Stimulated activated CD8-positive, alpha-beta memory T cell treated with anti-CD3 and anti-CD28 coated beads, Interleukin-15, amount 100 ng/mL, for 4 hours (primary cell): Measurements from ENCODE around the gene GSTT2.

Experiments used
- DNase-seq, 2 donors: peaks; one replicate each; pipeline ENCODE4 v3.0.0-alpha.2; 2020; ENCODE audit warnings: low read depth in 2 of 2

GSTT2 gene

DNA sequence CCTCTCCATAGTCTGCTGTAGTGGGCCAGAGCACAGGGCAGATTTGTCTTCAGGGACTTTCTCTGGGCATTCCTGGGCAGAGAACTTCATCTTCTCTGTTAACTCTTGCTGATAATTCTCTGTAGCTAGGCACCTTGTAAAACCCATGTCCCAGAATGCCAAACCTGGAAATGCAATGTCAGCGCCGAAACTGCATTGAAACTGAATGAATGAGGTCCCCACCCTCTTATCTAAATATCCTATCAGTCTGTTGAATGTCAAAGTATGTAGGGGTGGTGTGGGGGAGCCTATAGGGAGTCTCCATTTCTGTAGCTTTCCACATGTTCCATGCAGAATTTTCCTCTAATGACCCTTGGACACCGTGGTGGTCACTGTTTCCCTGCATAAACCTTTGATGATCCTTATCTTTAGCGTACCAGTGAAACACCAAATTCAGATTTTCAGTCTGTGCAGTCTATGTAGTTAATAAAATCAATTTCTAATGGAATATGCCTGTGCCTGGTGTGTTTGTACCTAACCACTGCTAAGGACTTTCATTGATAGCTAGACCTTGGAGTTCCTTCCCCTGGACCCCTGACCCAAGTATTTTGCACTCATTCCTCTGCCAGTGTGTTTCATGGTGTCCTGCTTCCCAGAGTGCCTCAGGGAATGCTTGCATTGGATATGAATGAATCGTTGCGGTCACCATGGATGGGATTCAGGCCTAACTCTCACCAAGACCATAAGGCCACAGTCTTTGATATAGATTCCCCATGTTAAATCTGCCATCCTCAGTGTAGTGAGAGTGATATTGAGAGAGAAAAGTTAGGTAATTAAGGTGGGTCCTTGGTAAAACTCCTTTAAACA is 28.7 kb downstream of the GSTT2 start:
- DNase-seq, result no peak

DNA sequence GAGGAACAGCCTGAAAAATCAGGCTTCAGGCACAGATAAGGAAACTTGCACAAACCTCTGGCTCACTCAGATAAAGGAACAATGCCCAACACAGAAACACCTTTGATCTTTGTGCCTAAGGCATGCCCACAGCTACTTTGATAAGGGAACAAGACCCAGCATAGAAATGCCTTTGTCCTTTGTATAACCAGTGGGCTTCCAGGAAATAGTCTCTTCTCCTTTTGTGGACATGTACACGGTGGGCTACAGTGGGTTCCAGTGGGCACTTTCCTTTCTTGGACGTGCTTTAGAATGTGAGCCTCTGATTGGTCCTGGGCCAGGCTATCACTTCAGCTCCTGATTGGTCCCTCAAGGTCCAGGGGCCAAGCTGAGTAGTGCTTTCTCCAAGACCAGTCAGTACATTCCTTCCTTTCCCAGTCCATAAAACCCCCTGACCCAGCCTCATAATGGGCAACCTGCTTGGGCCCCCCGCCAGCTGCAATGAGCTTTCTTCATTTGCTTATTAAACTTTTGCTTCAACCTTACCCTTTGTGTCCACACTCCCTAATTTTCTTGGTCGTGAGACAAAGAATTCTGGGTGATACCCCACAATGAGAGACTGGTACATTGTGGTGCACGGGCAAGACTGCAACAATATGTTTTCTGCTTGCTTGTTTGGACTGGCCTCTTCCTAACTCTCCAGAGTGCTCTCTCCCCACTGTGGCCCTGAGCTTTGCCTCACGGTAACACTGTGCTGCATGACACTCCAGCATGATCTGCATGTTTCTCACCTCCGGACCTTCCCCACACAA is 29.5 kb downstream of the GSTT2 start:
- DNase-seq, result no peak

DNA sequence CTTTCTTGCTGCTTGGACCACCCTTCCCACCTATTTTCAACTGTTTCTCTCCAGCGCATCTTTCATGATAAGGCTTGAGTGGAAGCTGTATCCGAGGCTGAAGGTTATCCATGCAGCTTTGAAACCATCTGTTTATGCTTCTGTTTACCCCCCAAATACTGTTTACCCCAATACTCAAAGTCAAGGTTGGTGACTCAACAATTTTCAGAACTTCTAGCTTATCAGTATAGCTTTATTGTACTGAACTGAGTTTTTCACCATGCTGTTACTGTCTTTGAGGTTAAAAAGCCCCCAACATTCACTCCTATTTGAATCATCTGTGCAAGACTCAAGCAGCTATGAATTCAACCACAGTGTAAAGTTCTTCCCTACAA is 30.1 kb downstream of the GSTT2 start:
- no peak for DNase-seq

GRCh38 chr22:24011735-24012068 is 31.8 kb downstream of the GSTT2 start:
- no peak for DNase-seq

GRCh38 chr22:24016156-24016555 is 36.2 kb downstream of the GSTT2 start:
- DNase-seq, result no peak

- DNase-seq, result no peak
Measured at GRCh38 chr22:24021304-24021703, 41.4 kb downstream of the GSTT2 start.

DNA sequence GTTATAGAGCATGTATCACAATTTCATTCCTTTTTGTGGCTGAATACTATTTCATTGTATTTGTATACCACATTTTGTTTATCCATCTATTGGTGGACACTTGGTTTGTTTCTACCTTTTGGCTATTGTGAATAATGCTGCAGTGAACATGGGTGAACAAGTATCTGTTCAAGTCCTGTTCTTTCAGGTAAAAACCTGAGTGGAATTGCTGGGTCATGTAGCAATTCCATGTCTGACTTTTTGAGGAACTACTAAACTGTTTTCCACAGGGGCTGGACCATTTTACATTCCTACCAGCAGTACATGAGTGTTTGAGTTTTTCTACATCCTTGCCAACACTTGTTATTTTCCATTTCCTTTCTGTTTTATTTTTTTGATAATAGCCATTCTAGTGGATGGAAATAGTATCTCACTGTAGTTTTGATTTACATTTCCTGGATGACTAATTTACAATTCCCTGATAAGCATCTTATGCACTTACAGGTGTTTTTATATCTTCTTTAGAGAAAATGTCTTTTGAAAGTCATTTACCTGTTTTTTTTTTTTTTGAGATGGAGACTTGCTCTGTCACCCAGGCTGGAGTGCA is 43.4 kb downstream of the GSTT2 start:
- no peak for DNase-seq

- DNase-seq, result no peak
Measured at GRCh38 chr22:24024354-24024753, 44.4 kb downstream of the GSTT2 start.

DNA sequence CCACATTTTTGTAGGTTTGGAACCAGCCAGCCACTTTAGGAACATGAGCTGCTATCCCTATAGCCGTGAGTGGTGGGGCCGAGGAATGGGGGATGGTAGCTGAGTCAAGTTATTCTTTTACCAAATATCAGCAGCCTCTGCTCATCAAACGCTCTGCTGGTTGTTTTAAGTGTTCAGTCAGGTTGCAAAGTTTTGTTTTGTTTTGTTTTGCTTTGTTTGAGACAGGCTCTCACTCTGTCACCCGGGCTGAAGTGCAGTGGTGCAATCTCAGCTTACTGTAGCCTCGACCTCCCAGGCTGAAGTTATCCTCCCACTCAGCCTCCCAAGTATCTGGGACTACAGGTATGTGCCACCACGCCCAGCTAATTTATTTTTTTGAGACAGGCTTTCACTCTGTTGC is 45.5 kb downstream of the GSTT2 start:
- DNase-seq, result no peak

DNA sequence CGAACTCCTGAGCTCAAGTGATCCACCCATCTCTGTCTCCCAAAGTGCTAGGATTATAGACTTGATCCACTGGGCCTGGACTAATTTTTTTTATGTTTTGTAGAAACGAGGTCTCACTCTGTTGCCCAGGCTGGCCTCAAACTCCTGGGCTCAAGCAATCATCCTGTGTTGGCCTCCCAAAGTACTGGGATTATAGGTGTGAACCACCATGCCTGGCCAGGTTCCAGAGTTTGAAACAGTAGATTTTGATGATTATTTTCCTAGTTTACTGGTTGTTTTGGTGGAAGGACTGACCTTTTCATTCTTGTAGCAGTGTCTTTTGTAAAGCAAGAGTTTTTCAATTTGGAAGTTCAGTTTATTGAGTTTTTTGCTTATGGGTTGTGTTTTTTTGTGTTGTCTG is 46.1 kb downstream of the GSTT2 start:
- no peak for DNase-seq

DNA sequence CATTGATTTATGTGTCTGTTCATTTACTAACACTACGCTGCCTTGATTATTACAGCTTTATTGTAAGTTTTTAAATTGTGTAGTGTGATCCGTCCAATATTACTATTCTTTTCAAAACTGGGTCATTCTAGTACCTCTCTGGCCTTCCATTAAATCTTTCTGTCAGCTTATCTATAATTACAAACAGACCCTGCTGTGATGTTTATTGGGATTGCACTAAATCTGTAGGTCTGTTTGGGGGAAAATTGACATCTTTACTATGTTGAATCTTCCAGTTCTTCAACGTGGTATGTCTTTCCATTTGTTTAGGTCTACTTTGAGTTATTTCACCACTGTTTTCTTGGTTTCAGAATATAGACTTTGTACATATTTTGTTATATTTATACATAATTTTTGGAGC is 46.8 kb downstream of the GSTT2 start:
- no peak for DNase-seq

- DNase-seq, result no peak
Measured at GRCh38 chr22:24027389-24027975, 47.5 kb downstream of the GSTT2 start.

DNA sequence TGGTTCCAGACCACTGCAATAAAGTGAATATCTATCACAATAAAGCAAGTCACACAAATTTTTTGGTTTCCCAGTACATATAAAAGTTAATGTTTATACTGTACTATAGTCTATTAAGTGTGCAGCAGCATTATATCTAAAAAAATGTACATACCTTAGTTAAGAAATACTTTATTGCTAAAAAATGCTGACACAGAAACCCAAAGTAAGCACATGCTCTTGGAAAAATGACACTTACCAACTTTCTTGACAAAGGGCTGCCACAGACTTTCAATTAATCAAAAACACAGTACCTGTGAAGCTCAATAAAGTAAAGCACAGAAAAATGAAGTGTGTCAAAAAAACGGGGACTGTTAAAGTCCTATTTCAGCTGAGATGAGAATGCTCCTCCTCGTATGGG is 48.1 kb downstream of the GSTT2 start:
- no peak for DNase-seq

- DNase-seq, result no peak
Measured at GRCh38 chr22:24028533-24028932, 48.6 kb downstream of the GSTT2 start.

- no peak for DNase-seq
Measured at GRCh38 chr22:24029304-24029703, 49.4 kb downstream of the GSTT2 start.

- DNase-seq, result no peak
Measured at GRCh38 chr22:24030186-24030702, 50.3 kb downstream of the GSTT2 start.
